Type B pancreatic cell (in vitro differentiated cells): ENCODE results near the gene NTMT1. TPM values are rescaled to one million over a fixed set of nuclear protein-coding genes. Genes with fewer than 3 reads are reported as not detected.
A peak's percentile ranks its signal among the peaks of the same experiment; 100 is the strongest.

Source experiments
- DNase-seq: peaks from one replicate; pipeline ENCODE4 v3.0.0; 2021; ENCODE audit warnings: mixed read lengths; ENCODE audit not compliant: unreplicated experiment; ENCODE audit errors: extremely low spot score
- H3K27ac Mint-ChIP-seq: 2 replicates; pipeline ENCODE4 v1.8.0; 2021; ENCODE audit warnings: mild to moderate bottlenecking, mixed read lengths
- H3K27me3 Mint-ChIP-seq: 2 replicates; pipeline ENCODE4 v1.8.0; 2021; ENCODE audit warnings: mixed read lengths
- H3K36me3 Mint-ChIP-seq: 2 replicates; pipeline ENCODE4 v1.8.0; 2021; ENCODE audit warnings: mixed read lengths
- H3K4me1 Mint-ChIP-seq: one replicate; pipeline ENCODE4 v1.8.0; 2021; ENCODE audit warnings: mixed read lengths; ENCODE audit not compliant: unreplicated experiment
- H3K4me3 Mint-ChIP-seq: 2 replicates; pipeline ENCODE4 v1.8.0; 2021; ENCODE audit warnings: mild to moderate bottlenecking, mixed read lengths
- H3K9me3 Mint-ChIP-seq: 2 replicates; pipeline ENCODE4 v1.8.0; 2021; ENCODE audit warnings: mixed read lengths
- long read RNA-seq: library from polyadenylated mRNA; unstranded; transcript quantifications from one replicate; pipeline ENCODE4 v2.0.0, GENCODE V29; 2020
- total RNA-seq: library from RNA; stranded (reverse); gene quantifications from 2 replicates; pipeline ENCODE4 v1.2.1, GENCODE V29; 2021; ENCODE audit warnings: low replicate concordance
- TF ChIP-seq, protein P1 (sequence below): fragments of 200-600 bp; sonication (generic); conservative IDR thresholded peaks from 2 replicates; pipeline ENCODE4 v1.5.0; 2021; ENCODE audit warnings: antibody characterized with exemption, mild to moderate bottlenecking

NTMT1 gene, protein sequence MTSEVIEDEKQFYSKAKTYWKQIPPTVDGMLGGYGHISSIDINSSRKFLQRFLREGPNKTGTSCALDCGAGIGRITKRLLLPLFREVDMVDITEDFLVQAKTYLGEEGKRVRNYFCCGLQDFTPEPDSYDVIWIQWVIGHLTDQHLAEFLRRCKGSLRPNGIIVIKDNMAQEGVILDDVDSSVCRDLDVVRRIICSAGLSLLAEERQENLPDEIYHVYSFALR
- 31.4 and 33.5 TPM in 2 replicates for total RNA-seq
- long read RNA-seq, transcript NTMT1-203 (4 exons, 1,315 nt): major isoform, 17 of 29 reads
- long read RNA-seq, partial matches to known transcripts: 0 of 29 reads
- long read RNA-seq, other reads (novel, unspliced or antisense): 2 of 29 reads

- H3K27me3 Mint-ChIP-seq: peaks cover 2% of the 10 kb centered on the region
- H3K27ac Mint-ChIP-seq: peak within 1 kb of the TSS; percentile 90
- H3K9me3 Mint-ChIP-seq: no peaks in the 10 kb centered on the region
- peak; percentile 92 for DNase-seq
- TF ChIP-seq, protein P1, sequence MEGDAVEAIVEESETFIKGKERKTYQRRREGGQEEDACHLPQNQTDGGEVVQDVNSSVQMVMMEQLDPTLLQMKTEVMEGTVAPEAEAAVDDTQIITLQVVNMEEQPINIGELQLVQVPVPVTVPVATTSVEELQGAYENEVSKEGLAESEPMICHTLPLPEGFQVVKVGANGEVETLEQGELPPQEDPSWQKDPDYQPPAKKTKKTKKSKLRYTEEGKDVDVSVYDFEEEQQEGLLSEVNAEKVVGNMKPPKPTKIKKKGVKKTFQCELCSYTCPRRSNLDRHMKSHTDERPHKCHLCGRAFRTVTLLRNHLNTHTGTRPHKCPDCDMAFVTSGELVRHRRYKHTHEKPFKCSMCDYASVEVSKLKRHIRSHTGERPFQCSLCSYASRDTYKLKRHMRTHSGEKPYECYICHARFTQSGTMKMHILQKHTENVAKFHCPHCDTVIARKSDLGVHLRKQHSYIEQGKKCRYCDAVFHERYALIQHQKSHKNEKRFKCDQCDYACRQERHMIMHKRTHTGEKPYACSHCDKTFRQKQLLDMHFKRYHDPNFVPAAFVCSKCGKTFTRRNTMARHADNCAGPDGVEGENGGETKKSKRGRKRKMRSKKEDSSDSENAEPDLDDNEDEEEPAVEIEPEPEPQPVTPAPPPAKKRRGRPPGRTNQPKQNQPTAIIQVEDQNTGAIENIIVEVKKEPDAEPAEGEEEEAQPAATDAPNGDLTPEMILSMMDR: no peak
- H3K4me1 Mint-ChIP-seq: peaks cover 42% of the 10 kb centered on the region
- H3K4me3 Mint-ChIP-seq: peak within 1 kb of the TSS; percentile 89
- H3K36me3 Mint-ChIP-seq: no peaks in the 10 kb centered on the region
These were observed at the start of gene NTMT1 for GRCh38 chr9:129626079-129626624. NTMT1 (plus strand) TSS chr9:129626163; CDS start chr9:129632704, 6,541 bp downstream.

DNA sequence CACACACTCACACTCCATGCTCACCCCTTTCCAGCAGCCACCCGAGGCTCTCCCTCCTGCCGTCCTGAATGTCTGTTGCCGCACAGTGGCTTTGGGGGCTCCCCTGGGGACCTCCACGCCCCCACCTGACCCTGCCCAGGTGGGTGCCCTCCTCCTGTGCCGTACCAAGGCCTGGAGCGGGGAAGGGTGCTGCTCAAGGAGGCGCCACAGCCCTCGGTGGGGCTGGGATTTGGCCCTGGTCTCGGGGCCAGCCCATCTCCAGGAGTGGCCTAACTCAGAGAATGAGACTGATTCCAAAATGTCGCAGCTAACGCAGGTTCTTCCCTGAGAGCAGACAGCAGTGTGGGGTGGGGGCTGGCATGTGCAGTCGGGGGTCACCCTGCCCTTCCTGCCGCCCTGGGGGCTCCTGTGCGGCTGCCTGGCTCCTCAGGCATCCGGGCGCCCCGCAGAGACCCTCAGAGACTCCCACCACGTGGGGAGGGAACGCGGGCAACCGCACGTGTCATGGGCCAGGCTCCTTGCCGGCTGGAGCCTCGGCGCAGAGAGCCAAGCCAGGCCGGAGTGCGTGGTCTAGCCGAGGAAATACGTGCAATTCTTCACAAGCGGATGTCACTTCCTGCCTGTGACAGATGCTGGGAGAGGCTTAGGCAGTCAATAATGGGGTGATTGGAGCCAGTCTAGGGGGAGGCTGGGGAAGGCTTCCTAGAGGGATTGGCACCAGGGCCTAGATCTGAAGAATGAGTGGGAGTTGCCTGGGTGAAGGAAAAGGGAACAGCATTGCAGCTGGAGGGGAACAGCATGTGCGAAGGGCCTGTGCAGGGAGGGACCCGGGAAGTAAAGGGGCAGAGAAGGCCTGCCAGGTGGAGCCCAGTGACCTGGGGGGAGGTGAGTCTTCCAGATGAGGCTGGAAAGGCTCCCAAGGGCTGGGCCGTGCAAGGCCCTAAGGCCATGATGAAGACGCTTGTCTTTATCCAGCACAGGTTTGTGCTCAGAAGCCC is 49.1 kb upstream of the NTMT1 start:
- Mint-ChIP-seq H3K27ac (peak overlapping the region; percentile 62), H3K27me3 (no peaks in the 10 kb centered on the region), H3K4me3 (no peak overlapping the region), H3K36me3 (no peaks in the 10 kb centered on the region), H3K4me1 (peaks cover 27% of the 10 kb centered on the region), H3K9me3 (peaks cover 6% of the 10 kb centered on the region)
- no peak for DNase-seq
- TF ChIP-seq, protein P1: no peak

DNA sequence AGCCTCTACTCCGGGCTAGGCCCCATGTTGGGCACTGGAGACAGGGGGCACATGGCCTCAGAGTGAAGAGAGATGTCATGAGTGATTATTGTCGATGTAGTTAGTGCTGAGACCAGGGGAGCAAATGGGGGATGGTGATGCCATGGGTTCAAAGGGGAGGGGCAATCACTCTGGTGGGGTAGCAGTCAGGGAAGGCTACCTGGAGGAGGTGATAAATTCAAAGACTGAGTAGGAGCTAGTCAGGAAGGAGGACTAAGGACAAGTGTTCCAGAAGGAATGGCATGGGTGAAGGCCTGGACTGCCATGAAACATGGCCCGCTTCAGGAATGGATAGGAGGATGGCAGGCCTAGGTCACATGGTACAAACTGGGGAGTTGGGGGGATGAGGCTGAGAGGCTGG is 46.7 kb upstream of the NTMT1 start:
- Mint-ChIP-seq H3K4me1 (peaks cover 35% of the 10 kb centered on the region), H3K4me3 (no peak overlapping the region), H3K27me3 (no peaks in the 10 kb centered on the region), H3K36me3 (no peaks in the 10 kb centered on the region), H3K9me3 (peaks cover 4% of the 10 kb centered on the region), H3K27ac (no peak overlapping the region)
- DNase-seq: no peak
- TF ChIP-seq, protein P1: no peak

DNA sequence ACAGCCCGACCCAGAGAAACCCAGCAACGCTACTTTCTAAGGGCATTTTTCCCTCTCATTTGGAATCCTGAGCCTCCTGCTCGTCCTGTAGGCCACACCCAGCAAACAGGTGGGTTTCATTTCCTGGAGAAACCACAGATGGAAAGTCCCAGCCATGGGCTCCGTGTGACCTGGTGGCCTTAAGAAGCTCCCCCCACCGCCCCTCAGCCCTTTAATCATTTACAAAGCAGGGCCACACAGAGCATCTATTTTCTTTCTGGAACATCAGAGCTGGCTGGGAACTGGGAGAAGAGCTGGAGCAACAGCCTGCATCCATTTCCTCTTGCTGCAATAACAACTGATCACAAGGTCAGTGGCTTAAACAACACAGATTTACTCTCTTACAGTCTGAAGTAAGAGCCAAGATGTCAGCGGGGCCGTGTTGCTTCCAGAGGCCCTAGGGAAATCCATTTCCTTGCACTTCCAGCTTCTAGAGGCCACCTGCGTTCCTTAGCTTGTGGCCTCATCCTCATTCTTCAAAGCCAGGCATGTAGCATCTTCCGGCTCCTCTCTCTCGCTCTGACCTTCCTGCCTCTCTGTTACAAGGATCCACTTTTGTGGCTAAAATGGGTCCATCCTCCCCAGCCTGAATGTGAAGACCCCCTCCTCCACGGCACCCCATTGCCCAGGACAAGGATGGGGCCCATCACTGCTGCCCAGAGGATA is 45.6 kb upstream of the NTMT1 start:
- peaks cover 37% of the 10 kb centered on the region for H3K4me1 Mint-ChIP-seq
- TF ChIP-seq, protein P1: no peak
- no peak for DNase-seq
- peak overlapping the region; percentile 21 for H3K27ac Mint-ChIP-seq
- no peak overlapping the region for H3K4me3 Mint-ChIP-seq
- no peaks in the 10 kb centered on the region for H3K27me3 Mint-ChIP-seq
- peaks cover 4% of the 10 kb centered on the region for H3K9me3 Mint-ChIP-seq
- H3K36me3 Mint-ChIP-seq: no peaks in the 10 kb centered on the region
